LNCAP (cell line): ENCODE measurements around the gene CLPTM1.

ENCODE experiments used
- TF ChIP-seq, protein P1 (sequence below): fragments of 450-650 bp; IDR thresholded peaks from 2 replicates; pipeline ENCODE4 v1.5.1; 2017; ENCODE audit warnings: mild to moderate bottlenecking

The CLPTM1 gene

DNA sequence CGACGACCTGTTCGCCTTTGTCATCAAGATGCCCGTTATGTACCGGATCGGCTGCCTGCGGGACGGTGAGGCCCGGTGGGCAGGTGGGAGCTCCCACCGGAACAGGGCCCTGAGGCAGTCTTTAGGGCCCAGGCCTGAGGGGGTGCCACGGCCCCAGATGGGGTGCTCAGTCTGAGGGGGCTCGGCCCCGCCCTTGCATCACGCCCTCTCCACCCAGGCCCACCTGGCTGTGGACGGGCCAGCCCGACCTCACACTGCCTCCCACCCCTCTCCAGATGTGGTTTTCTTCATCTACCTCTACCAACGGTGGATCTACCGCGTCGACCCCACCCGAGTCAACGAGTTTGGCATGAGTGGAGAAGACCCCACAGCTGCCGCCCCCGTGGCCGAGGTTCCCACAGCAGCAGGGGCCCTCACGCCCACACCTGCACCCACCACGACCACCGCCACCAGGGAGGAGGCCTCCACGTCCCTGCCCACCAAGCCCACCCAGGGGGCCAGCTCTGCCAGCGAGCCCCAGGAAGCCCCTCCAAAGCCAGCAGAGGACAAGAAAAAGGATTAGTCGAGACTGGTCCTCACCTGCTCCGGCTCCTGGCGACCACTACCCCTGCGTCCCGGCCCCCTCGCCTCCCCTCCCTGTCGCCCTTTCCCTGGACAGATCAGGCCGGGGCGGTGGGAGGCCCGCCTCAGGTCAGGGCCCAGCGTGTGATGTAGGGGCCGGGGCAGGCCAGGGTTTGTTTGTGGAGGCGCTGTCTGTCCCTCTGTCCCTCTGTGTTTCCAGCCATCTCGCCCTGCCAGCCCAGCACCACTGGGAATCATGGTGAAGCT lies 37.4 kb downstream of the CLPTM1 start:
- TF ChIP-seq, protein P1, sequence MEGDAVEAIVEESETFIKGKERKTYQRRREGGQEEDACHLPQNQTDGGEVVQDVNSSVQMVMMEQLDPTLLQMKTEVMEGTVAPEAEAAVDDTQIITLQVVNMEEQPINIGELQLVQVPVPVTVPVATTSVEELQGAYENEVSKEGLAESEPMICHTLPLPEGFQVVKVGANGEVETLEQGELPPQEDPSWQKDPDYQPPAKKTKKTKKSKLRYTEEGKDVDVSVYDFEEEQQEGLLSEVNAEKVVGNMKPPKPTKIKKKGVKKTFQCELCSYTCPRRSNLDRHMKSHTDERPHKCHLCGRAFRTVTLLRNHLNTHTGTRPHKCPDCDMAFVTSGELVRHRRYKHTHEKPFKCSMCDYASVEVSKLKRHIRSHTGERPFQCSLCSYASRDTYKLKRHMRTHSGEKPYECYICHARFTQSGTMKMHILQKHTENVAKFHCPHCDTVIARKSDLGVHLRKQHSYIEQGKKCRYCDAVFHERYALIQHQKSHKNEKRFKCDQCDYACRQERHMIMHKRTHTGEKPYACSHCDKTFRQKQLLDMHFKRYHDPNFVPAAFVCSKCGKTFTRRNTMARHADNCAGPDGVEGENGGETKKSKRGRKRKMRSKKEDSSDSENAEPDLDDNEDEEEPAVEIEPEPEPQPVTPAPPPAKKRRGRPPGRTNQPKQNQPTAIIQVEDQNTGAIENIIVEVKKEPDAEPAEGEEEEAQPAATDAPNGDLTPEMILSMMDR = no peak

DNA sequence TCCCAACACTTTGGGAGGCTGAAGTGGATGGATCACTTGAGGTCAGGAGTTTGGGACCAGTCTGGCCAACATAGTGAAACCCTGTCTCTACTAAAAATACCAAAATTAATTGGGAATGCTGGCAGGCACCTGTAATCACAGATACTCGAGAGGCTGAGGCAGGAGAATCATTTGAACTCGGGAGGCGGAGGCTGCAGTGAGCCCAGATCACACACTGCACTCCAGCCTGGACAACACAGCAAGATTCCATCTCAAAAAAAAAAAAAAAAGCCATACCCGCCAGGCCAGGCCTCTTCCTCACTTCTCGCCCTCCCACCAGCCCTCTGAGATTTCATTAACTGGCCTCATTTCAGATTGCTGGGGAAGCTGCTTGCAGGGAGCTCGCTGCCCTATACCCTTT lies 38.3 kb downstream of the CLPTM1 start:
- TF ChIP-seq, protein P1 = no peak

DNA sequence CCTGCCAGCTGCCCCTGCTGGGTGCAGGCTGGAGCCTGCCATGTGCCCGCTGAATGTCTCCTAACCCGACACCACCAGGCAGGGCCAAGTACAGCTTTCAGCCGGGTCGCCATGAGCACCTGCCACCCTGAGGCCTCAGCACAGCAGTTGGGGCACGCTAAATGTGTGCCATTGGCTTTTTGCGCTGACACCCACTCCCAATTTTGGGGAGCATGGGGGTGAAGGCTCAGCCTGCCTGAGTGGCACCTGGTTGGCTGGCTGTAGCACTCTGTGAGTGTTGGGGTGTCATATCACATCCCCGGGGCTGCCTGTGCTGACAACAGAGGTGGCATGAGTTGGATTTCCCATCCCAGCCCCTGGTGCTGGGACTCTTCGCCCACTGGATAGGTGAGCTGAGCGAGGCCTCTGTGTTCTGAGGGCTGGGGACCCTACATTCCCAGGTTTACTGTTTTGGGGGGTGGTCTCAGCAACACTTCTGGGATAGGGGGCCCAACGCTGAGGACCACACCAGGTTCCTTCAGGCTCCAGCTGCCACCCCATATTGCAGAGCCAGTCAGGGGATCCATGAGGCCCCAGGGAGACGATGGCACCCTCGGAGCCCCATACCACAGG lies 38.9 kb downstream of the CLPTM1 start:
- TF ChIP-seq, protein P1 = no peak

DNA sequence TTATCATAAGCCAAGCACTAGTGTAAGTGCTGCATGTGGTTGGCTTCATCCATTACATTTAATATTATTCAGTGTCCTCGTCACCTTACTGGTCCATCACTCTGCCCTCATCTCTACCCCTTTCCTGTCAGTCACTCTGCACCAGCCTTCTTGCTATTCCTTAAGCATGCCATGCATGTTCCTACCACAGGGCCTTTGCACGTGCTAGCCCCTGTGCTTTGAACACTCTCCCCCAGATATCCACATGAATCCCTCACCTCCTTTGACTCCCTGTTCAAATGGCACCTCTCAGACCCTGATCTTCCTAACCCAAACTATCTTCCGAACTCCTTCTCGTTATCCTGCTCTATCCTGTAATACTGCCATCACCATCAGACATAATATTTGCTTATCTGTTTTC lies 42.8 kb downstream of the CLPTM1 start:
- TF ChIP-seq, protein P1 = no peak

DNA sequence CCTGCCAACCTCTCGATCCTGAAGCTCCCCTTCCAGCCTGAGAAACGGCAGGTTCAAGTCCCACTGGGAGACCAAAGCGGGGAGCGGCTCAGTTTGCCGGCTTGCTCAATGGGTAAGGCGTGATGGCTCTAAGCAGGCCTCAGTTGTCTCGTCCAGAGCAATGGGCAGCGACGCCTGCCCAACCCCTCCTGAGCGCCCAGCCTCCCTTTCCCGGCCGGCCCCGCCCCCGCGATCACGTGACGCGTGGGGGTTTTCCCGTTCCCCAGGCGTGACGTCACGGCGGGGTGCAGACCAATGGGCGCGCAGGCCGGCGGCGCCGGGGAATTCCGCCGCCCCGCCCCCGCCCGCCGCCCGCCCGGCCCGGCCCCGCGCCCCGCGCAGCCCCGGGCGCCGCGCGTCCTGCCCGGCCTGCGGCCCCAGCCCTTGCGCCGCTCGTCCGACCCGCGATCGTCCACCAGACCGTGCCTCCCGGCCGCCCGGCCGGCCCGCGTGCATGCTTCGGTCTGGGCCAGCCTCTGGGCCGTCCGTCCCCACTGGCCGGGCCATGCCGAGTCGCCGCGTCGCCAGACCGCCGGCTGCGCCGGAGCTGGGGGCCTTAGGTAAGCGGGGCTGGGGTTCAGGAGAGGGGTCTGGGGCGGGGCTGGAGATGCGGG lies 46.0 kb downstream of the CLPTM1 start, which contains the start of gene RELB:
Gene RELB (plus strand): TSS at position 378 of the 653 bp plus-strand sequence. CDS start 116 bp downstream, at position 494.
- TF ChIP-seq, protein P1 = no peak

DNA sequence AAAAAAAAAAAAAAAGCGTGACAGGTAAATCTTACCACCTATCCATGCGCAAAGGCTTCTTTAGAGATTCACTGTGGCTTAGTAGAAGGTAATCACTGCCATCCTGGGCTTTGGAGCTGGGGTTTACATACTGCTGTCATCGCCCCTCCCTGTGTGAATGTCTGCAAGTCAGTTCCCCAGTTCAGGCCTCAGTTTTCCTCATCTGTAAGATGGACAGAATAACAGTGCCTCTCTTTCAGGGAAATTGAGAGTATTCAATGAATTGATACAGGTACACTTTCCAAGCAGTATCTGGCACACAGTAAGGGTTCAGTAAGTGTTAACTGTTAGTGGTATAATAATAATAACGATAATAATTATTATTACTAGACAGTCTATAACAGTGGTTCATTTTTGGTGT lies 48.3 kb downstream of the CLPTM1 start:
- TF ChIP-seq, protein P1 = no peak

DNA sequence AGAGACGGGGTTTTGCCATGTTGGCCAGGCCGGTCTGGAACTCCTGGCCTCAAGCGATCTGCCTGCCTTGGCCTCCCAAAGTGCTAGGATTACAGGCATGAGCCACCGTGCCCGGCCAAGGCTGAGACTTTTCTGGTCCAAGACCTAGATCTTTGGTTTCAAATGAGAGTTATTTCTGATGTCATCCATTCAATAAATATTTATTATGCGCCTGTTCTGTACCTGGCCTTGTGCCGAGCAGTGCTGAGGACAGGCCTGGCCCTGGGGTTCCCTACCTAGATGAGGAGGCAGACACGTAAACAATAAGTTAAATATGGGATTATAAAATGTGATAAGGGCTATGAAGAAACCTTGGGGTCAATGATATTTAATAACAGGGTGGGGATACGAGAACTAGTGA lies 50.6 kb downstream of the CLPTM1 start:
- TF ChIP-seq, protein P1 = no peak
